ENCODE data around the gene TIMM9.
"Not testable (repeated sequence)": the region's sequence is repeated elsewhere in the genome, so short reads cannot be mapped to it uniquely, and the experiment has no call there.

Gene TIMM9, protein sequence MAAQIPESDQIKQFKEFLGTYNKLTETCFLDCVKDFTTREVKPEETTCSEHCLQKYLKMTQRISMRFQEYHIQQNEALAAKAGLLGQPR

GRCh38 chr14:58427281-58428117 lies at the start of gene TIMM9, which contains the start of gene KIAA0586:
TSS of gene TIMM9 (minus strand) at chr14:58427531. CDS start at chr14:58411945, 15,586 bp downstream.
TSS of gene KIAA0586 (plus strand) at chr14:58427719. CDS start at chr14:58428265, 546 bp downstream.
- peak; percentile 95 for DNase-seq

GRCh38 chr14:58476320-58476719 lies 49.0 kb upstream of the TIMM9 start:
- DNase-seq: no peak

DNA sequence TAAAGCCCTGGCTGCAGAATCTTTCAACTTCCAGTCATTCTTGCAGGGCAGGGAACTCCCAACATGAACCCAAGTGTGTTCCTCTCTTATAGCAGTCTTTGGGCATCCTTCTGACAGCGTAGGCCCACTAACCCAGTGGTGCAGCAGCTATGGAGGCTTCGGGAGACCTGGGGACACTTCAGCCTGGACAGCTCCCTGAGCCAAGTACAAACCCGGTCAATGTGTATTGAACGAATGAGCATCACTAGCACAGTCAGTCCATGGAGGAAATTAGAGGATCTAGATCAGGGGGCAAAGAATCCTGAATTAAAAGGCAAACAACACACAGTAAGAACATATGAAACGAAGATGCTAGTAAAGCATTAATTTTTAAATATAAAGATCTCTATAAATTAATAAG lies 42.0 kb upstream of the TIMM9 start:
- no peak for DNase-seq

- DNase-seq: no peak
These were observed 40.2 kb upstream of the TIMM9 start for GRCh38 chr14:58467575-58467974.

GRCh38 chr14:58466459-58466858 lies 39.1 kb upstream of the TIMM9 start:
- DNase-seq: no peak

DNA sequence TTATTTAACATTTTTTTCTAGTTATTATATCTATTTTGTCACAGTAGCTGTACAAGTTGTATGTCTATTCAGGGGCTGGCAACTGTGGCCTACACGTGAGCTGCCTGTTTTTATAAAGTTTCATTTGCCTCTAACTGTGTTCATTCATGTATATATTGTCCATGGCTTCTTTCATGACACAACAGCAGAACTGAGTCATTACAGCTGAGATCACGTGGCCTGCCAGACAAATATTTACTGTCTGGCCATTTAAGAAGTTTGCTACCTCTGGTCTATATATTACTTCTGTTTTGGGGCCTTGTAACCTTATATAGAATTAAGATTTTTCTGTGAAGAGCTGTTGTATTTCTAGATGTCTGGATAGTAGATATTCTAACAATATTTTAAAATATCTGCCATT lies 38.1 kb upstream of the TIMM9 start:
- no peak for DNase-seq

DNA sequence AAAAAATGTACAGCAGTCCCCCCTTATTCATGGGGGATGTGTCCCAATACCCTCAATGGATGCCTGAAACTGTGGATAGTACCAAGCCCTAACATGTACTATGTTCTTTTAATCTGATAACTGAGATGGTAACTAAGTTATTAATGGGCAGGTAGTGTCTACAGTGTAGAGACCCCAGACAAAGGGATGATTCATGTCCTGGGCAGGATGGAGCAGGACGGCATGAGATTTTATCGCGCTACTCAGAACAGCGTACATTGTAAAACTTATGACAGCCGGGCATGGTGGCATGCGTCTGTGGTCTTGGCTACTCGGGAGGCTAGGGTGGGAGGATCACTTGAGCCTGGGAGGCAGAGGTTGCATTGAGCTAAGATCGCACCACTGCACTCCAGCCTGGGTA lies 37.3 kb upstream of the TIMM9 start:
- no peak for DNase-seq

- no peak for DNase-seq
These were observed 35.8 kb upstream of the TIMM9 start for GRCh38 chr14:58463147-58463546.

- no peak for DNase-seq
These were observed 33.4 kb upstream of the TIMM9 start for GRCh38 chr14:58460772-58461171.

- no peak for DNase-seq
These were observed 28.4 kb upstream of the TIMM9 start for GRCh38 chr14:58455593-58456265.

GRCh38 chr14:58444627-58445026 lies 17.3 kb upstream of the TIMM9 start:
- no peak for DNase-seq

- no peak for DNase-seq
These were observed 12.1 kb upstream of the TIMM9 start for GRCh38 chr14:58439476-58439875.

- no peak for DNase-seq
These were observed 2.8 kb upstream of the TIMM9 start for GRCh38 chr14:58430156-58430555.

- no peak for DNase-seq
These were observed 870 bp upstream of the TIMM9 start for GRCh38 chr14:58428118-58428683.

- DNase-seq: peak; percentile 40
These were observed 556 bp downstream of the TIMM9 start for GRCh38 chr14:58426670-58427280.

DNA sequence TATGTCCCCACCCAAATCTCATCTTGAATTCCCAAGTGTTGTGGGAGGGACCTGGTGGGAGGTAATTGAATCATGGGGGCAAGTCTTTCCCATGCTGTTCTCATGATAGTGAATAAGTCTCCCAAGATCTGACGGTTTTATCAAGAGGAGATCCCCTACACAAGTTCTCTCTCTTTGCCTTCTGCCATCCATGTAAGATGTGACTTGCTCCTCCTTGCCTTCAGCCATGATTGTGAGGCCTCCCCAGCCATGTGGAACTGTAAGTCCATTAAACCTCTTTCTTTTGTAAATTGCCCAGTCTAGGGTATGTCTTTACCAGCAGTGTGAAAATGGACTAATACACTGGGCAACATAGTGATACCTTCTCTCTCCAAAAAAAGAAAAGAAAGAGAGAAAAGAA lies 10.4 kb downstream of the TIMM9 start:
- not testable (repeated sequence) for DNase-seq

DNA sequence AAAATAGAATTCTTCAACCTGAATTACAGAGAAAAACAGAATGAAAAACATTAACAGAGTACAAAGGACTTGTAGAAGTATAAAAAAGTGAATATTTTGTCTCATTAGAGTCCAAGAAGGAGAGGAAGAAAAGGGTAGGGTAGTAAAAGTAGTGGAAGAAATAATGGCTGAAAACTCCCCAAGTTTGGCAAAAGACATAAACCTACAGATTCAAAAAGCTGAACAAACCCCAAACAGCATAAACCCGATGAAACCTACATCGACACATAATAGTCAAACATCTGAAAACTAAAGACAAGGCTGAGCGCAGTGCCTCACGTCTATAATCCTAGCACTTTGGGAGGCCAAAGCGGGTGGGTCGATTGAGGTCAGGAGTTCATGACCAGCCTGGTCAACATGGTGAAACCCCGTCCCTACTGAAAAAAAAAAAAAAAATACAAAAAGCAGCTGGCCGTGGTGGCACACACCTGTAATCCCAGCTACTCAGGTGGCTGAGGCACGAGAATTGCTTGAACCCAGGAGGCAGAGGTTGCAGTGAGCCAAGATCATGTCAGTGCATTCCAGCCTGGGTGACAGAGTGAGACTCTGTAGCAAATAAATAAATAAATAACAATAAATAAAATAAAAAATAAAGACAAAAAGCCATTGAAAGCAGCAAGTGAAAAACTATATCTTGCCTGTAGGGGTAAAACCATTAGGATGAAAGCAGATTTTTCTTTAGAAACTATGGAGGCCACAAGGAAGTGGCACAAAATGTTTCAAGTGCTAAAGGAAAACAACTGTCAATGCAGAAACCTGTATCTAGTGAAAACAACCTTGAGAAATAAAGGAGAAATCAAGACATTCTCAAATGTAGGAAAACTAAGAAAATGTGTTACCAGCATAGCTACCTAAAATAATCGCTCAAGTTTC lies 11.4 kb downstream of the TIMM9 start:
- DNase-seq: no peak

GRCh38 chr14:58414845-58415244 lies 12.5 kb downstream of the TIMM9 start:
- DNase-seq: no peak

DNA sequence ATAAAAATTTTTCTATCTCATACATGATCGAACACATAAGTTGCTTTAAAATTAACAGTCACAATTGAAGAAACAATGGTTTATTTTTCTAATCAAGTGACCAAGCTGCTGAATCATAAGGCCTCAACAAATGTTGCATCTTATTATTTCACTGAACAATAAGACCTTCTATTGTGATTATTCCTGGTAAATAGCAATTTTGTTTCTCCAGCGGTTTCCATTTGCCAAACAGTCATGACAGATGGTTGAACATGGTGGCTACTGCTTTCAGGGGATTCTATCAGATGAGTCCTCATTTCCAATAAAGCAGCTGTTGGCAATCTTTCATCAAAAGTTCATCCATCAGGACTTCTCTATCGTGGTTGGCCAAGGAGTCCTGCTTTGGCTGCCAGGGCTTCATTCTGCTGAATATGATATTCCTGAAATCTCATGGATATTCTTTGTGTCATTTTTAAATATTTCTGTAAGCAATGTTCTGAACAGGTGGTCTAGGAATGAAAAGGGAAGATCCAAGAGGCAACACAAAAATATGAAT lies 18.6 kb downstream of the TIMM9 start:
- DNase-seq: no peak

DNA sequence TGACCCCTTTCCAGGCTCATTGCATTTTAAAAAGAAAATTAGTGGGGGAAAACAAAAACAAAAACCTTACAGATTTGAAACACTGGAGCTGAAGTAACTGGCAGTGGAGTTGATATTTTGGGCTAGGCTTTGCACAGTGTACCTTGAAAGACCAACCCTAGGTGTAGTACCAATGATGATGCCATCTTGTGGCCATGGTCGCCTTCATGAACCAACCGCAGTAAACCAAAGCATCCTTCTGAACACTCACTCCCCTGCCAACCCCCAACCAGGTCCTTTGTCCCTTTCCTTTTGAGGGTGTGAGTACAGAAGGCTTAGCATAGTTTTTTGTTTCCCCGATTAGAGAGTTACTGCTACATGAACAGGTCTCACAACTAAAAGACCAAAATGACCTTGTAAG lies 25.7 kb downstream of the TIMM9 start:
- DNase-seq: no peak

DNA sequence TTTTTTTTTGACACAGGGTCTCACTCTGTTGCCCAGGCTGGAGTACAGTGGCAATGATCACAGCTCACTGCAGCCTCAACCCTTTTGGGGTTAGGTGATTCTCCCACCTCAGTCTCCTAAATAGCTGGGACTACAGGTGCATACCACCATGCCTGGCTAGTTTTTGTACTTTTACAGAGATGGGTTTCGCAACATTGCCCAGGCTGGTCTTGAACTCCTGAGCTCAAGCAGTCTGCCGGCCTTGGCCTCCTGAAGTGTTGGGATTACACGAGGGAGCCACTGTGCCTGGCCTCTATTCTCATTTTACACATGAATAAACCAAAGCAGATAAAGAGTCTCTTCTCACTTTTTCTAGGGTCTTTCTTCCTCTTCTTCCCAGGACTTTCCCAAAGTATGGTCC lies 28.4 kb downstream of the TIMM9 start:
- DNase-seq: no peak

GRCh38 chr14:58398495-58398894 lies 28.8 kb downstream of the TIMM9 start:
- DNase-seq: no peak
